SK-N-SH (cell line): ENCODE data around the gene CCT6A. TPM values are rescaled to one million over a fixed set of nuclear protein-coding genes. Genes with fewer than 3 reads are reported as not detected.

Experiments
- CTCF ChIA-PET: fragments of 300-600, 350-600 bp; formaldehyde crosslinking; extraction: SDS; loops from one replicate; lab custom pipeline; 2021; lab: Yijun Ruan, JAX
- POLR2A ChIA-PET: fragments of 350-600 bp; sonication (Branson Sonifier 250); formaldehyde crosslinking; extraction: SDS; loops from one replicate; lab custom pipeline; 2020; ENCODE audit warnings: antibody characterized with exemption, inconsistent platforms; lab: Yijun Ruan, JAX
- DNase-seq: peaks from one replicate; pipeline ENCODE4 v3.0.0; 2012
- H2AFZ ChIP-seq: fragments of 200-600 bp; sonication (generic); 2 replicates; pipeline ENCODE4 v1.8.1; 2016; ENCODE audit warnings: antibody characterized with exemption, mild to moderate bottlenecking, low read depth
- H3F3A ChIP-seq: fragments of 200-600 bp; sonication (generic); replicated peaks from 2 replicates; pipeline ENCODE3; 2016; ENCODE audit warnings: antibody characterized with exemption, mild to moderate bottlenecking; ENCODE audit not compliant: insufficient read depth
- H3K27ac ChIP-seq, 2 experiments: fragments of 200-500 bp in 1 of 2; fragments of 200-600 bp in 1 of 2; sonication (Bioruptor generic) in 1 of 2; sonication (generic), shearing (Covaris generic) in 1 of 2; 2 replicates each; pipeline versions ENCODE4 v1.5.1 to v1.6.1; 2014 to 2016; ENCODE audit warnings: low read depth in 2 of 2, inconsistent platforms in 1 of 2, low read length in 1 of 2, mild to moderate bottlenecking in 1 of 2, mixed read lengths in 1 of 2
- H3K27me3 ChIP-seq: fragments of 200-600 bp; sonication (generic), shearing (Covaris generic); 2 replicates; pipeline ENCODE4 v1.6.1; 2016; ENCODE audit warnings: mixed run types; ENCODE audit not compliant: insufficient read depth
- H3K36me3 ChIP-seq, 2 experiments: fragments of 200-500 bp in 1 of 2; fragments of 200-600 bp in 1 of 2; sonication (Bioruptor generic) in 1 of 2; sonication (generic) in 1 of 2; replicated peaks in 1 of 2; 2 replicates each; pipeline versions ENCODE3 to v1.5.1; 2014 to 2016; ENCODE audit warnings: low read length in 1 of 2, mild to moderate bottlenecking in 1 of 2; ENCODE audit not compliant: insufficient read depth in 2 of 2, control insufficient read depth in 1 of 2
- H3K4me1 ChIP-seq, 2 experiments: fragments of 200-500 bp in 1 of 2; fragments of 200-600 bp in 1 of 2; sonication (Bioruptor generic) in 1 of 2; sonication (generic), shearing (Covaris generic) in 1 of 2; 2 replicates each; pipeline versions ENCODE4 v1.5.1 to v1.6.1; 2014 to 2016; ENCODE audit warnings: low read depth in 1 of 2, low read length in 1 of 2, mixed run types in 1 of 2; ENCODE audit not compliant: insufficient read depth in 2 of 2, control insufficient read depth in 1 of 2
- H3K4me2 ChIP-seq: fragments of 200-600 bp; sonication (generic), shearing (Covaris generic); 2 replicates; pipeline ENCODE4 v1.6.1; 2017; ENCODE audit warnings: mixed run types
- H3K4me3 ChIP-seq, 2 experiments: fragments of 200-500 bp in 1 of 2; fragments of 200-600 bp in 1 of 2; sonication (Bioruptor generic) in 1 of 2; sonication (generic), shearing (Covaris generic) in 1 of 2; 2 replicates each; pipeline versions ENCODE4 v1.5.1 to v1.8.1; 2014 to 2016; ENCODE audit warnings: low read depth in 2 of 2, inconsistent platforms in 1 of 2, low read length in 1 of 2, mild to moderate bottlenecking in 1 of 2, mixed read lengths in 1 of 2, moderate library complexity in 1 of 2
- H3K79me2 ChIP-seq: fragments of 200-600 bp; sonication (generic); 2 replicates; pipeline ENCODE4 v1.8.1; 2017; ENCODE audit warnings: mild to moderate bottlenecking; ENCODE audit not compliant: insufficient read depth
- H3K9ac ChIP-seq: fragments of 200-600 bp; sonication (generic); 2 replicates; pipeline ENCODE4 v1.6.1; 2017; ENCODE audit warnings: mixed run types
- H3K9me2 ChIP-seq: fragments of 200-600 bp; sonication (generic); 2 replicates; pipeline ENCODE4 v1.6.1; 2017; ENCODE audit warnings: mixed run types
- H3K9me3 ChIP-seq: fragments of 200-600 bp; sonication (generic); 2 replicates; pipeline ENCODE4 v1.6.1; 2017; ENCODE audit warnings: mixed run types, mild to moderate bottlenecking, moderate library complexity
- H4K20me1 ChIP-seq: fragments of 200-600 bp; sonication (generic); 2 replicates; pipeline ENCODE4 v1.6.1; 2017; ENCODE audit warnings: mild to moderate bottlenecking, mixed run types; ENCODE audit not compliant: insufficient read depth
- CHD2 ChIP-seq: fragments of 150-350 bp; IDR thresholded peaks from 2 replicates; pipeline ENCODE4 v1.6.1; 2018; ENCODE audit warnings: low read length; ENCODE audit not compliant: partially characterized antibody
- ELF1 ChIP-seq: IDR thresholded peaks from 2 replicates; pipeline ENCODE4 v1.4.0; 2012
- EP300 ChIP-seq, 2 experiments: IDR thresholded peaks; 2 replicates each; pipeline versions ENCODE4 v1.4.0 to v1.6.1; 2012; ENCODE audit warnings: borderline replicate concordance in 1 of 2, low read depth in 1 of 2, low read length in 1 of 2
- FOXM1 ChIP-seq: IDR thresholded peaks from 2 replicates; pipeline ENCODE4 v1.4.0; 2012; ENCODE audit warnings: low read depth, mild to moderate bottlenecking
- GABPA ChIP-seq: IDR thresholded peaks from 2 replicates; pipeline ENCODE4 v1.4.0; 2012; ENCODE audit warnings: low read depth, mild to moderate bottlenecking
- GATA2 ChIP-seq: sonication (generic); formaldehyde crosslinking; IDR thresholded peaks from 2 replicates; pipeline ENCODE4 v1.5.0; 2020; ENCODE audit warnings: mild to moderate bottlenecking, missing genetic modification reagents
- JUND ChIP-seq: IDR thresholded peaks from 2 replicates; pipeline ENCODE4 v1.4.0; 2012
- MAX ChIP-seq: IDR thresholded peaks from 2 replicates; pipeline ENCODE4 v1.4.0; 2012; ENCODE audit warnings: low read depth
- MEF2A ChIP-seq: IDR thresholded peaks from 2 replicates; pipeline ENCODE4 v1.4.0; 2012; ENCODE audit warnings: low read depth, borderline replicate concordance
- MXI1 ChIP-seq: IDR thresholded peaks from 2 replicates; pipeline ENCODE4 v1.6.1; 2012; ENCODE audit warnings: mild to moderate bottlenecking, low read depth, low read length, improper control_type of control experiment
- NRF1 ChIP-seq: IDR thresholded peaks from 2 replicates; pipeline ENCODE4 v1.6.1; 2012; ENCODE audit warnings: low read depth, mild to moderate bottlenecking, low read length
- POLR2AphosphoS5 ChIP-seq: IDR thresholded peaks from 2 replicates; pipeline ENCODE4 v1.6.1; 2012; ENCODE audit warnings: low read depth, low read length
- RAD21 ChIP-seq: IDR thresholded peaks from 2 replicates; pipeline ENCODE4 v1.6.1; 2012; ENCODE audit warnings: mild to moderate bottlenecking, low read length
- RCOR1 ChIP-seq: fragments of 150-350 bp; IDR thresholded peaks from 2 replicates; pipeline ENCODE4 v1.6.1; 2017; ENCODE audit warnings: antibody characterized with exemption, low read length
- RFX5 ChIP-seq: IDR thresholded peaks from 2 replicates; pipeline ENCODE4 v1.6.1; 2012; ENCODE audit warnings: mild to moderate bottlenecking, improper control_type of control experiment, low read length
- RXRA ChIP-seq: IDR thresholded peaks from 2 replicates; pipeline ENCODE4 v1.4.0; 2012; ENCODE audit warnings: low read depth, mild to moderate bottlenecking, borderline replicate concordance
- SIN3A ChIP-seq: IDR thresholded peaks from 2 replicates; pipeline ENCODE4 v1.6.1; 2012; ENCODE audit warnings: low read depth, mild to moderate bottlenecking, low read length, moderate library complexity, borderline replicate concordance
- SMC3 ChIP-seq: IDR thresholded peaks from 2 replicates; pipeline ENCODE4 v1.6.1; 2012; ENCODE audit warnings: low read depth, low read length, improper control_type of control experiment
- TAF1 ChIP-seq: IDR thresholded peaks from 2 replicates; pipeline ENCODE4 v1.6.1; 2012; ENCODE audit warnings: low read depth, mild to moderate bottlenecking, low read length, moderate library complexity, borderline replicate concordance
- TCF12 ChIP-seq: IDR thresholded peaks from 2 replicates; pipeline ENCODE4 v1.4.0; 2012
- TEAD4 ChIP-seq: IDR thresholded peaks from 2 replicates; pipeline ENCODE4 v1.4.0; 2012; ENCODE audit warnings: mild to moderate bottlenecking, borderline replicate concordance; ENCODE audit not compliant: insufficient read depth
- YY1 ChIP-seq: IDR thresholded peaks from 2 replicates; pipeline ENCODE4 v1.4.0; 2012; ENCODE audit warnings: low read depth, mild to moderate bottlenecking
- WGBS: methylation state at CpG from one replicate; pipeline ENCODE4 v1.1.6; 2017; ENCODE audit warnings: low lambda C conversion rate; 5-methylcytosine and 5-hydroxymethylcytosine counted together
- polyA plus RNA-seq, 3 experiments: library from polyadenylated mRNA; depleted of rRNA; stranded (reverse); fragments of >200 nt; gene quantifications; 2 replicates each; pipeline ENCODE4 v1.2.3, GENCODE V29; 2012
- TF ChIP-seq, protein P1 (sequence below): IDR thresholded peaks from 2 replicates; pipeline ENCODE4; 2012
- TF ChIP-seq, protein P2 (sequence below): IDR thresholded peaks from 2 replicates; pipeline ENCODE4 v1.4.0; 2012; ENCODE audit warnings: low read depth, borderline replicate concordance
- TF ChIP-seq, protein P3 (sequence below): fragments of 150-350 bp; IDR thresholded peaks from 2 replicates; pipeline ENCODE4 v1.6.1; 2016; ENCODE audit warnings: mild to moderate bottlenecking, low read depth, low read length
- TF ChIP-seq, protein P4 (sequence below): fragments of 200-600 bp; sonication (generic); IDR thresholded peaks from 2 replicates; pipeline ENCODE4 v1.6.1; 2017; ENCODE audit warnings: antibody characterized with exemption, mild to moderate bottlenecking, moderate library complexity
- TF ChIP-seq, protein P5 (sequence below): fragments of 150-350 bp; IDR thresholded peaks from 2 replicates; pipeline ENCODE4 v1.6.1; 2017; ENCODE audit warnings: antibody characterized with exemption, low read length, low read depth, borderline replicate concordance
- TF ChIP-seq, protein P6 (sequence below): IDR thresholded peaks from 2 replicates; pipeline ENCODE4 v1.4.0; 2012; ENCODE audit warnings: low read depth, borderline replicate concordance

The CCT6A gene
- polyA plus RNA-seq, 1 of the 3 experiments (the other 2 are of a cell fraction), result 221 TPM

- Histone ChIP-seq H3K79me2 (peaks cover 5% of the 10 kb centered on the region; the same call in 1 of the 2 replicates), H3K27me3 (no peaks in the 10 kb centered on the region), H3K4me2 (peak overlapping the region; percentile 14; the same call in 1 of the 2 replicates), H3K4me3 (no peak overlapping the region), H3K27ac (peak overlapping the region in 1 of 2 experiments; percentile 55; a peak in 1 of 4 replicates), H4K20me1 (0 out of 2 replicates have a peak, but pooled peaks cover 10% of the 10 kb centered on the region), H3K9me2 (no peaks in the 10 kb centered on the region), H3F3A (peaks cover 50% of the 10 kb centered on the region), H3K9me3 (no peaks in the 10 kb centered on the region), H3K36me3 (peaks cover 30 to 47% of the 10 kb centered on the region in 2 experiments), H3K4me1 (peaks cover 4 to 5% of the 10 kb centered on the region in 2 experiments; a peak in 2 of 4 replicates), H3K9ac (no peak overlapping the region), H2AFZ (no peak overlapping the region)
- 23% methylated on average over 5 of the region's 5 CpGs for WGBS
- CTCF ChIA-PET, result interaction anchor here (2.1 kb wide), 1 partner anchor 18 kb away, joined by 8 read pairs; no protein-coding TSS in a partner anchor
- no peak for DNase-seq
- POLR2A ChIA-PET, result no interaction called here
- TF ChIP-seq FOXM1 (no peak), NRF1 (no peak), JUND (peak; percentile 86), RAD21 (no peak), EP300 (IDR thresholded peaks at IDR 0.05; ENCODE audit: borderline replicate concordance in 1 of 2, low read depth in 1 of 2, low read length in 1 of 2) (peak in 1 of 2 experiments; percentile 78; a peak in 1 of 4 replicates), TCF12 (peak; percentile 99), RCOR1 (no peak), MXI1 (no peak), ELF1 (no peak), RXRA (peak; percentile 57; the same call in 1 of the 2 replicates), MEF2A (0 out of 2 replicates have a peak, but pooled peaks have one; percentile 23), SMC3 (no peak), TEAD4 (0 out of 2 replicates have a peak, but pooled peaks have one; percentile 10), TAF1 (no peak), POLR2AphosphoS5 (peak; percentile 86), RFX5 (no peak), SIN3A (no peak), CHD2 (no peak), GABPA (no peak), MAX (no peak), GATA2 (CRISPR knock-in tag) (no peak), YY1 (no peak)
- TF ChIP-seq, protein P1, sequence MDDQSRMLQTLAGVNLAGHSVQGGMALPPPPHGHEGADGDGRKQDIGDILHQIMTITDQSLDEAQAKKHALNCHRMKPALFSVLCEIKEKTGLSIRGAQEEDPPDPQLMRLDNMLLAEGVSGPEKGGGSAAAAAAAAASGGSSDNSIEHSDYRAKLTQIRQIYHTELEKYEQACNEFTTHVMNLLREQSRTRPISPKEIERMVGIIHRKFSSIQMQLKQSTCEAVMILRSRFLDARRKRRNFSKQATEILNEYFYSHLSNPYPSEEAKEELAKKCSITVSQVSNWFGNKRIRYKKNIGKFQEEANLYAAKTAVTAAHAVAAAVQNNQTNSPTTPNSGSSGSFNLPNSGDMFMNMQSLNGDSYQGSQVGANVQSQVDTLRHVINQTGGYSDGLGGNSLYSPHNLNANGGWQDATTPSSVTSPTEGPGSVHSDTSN, result peak; percentile 45
- TF ChIP-seq, protein P2, sequence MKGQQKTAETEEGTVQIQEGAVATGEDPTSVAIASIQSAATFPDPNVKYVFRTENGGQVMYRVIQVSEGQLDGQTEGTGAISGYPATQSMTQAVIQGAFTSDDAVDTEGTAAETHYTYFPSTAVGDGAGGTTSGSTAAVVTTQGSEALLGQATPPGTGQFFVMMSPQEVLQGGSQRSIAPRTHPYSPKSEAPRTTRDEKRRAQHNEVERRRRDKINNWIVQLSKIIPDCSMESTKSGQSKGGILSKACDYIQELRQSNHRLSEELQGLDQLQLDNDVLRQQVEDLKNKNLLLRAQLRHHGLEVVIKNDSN, result no peak
- TF ChIP-seq, protein P3, sequence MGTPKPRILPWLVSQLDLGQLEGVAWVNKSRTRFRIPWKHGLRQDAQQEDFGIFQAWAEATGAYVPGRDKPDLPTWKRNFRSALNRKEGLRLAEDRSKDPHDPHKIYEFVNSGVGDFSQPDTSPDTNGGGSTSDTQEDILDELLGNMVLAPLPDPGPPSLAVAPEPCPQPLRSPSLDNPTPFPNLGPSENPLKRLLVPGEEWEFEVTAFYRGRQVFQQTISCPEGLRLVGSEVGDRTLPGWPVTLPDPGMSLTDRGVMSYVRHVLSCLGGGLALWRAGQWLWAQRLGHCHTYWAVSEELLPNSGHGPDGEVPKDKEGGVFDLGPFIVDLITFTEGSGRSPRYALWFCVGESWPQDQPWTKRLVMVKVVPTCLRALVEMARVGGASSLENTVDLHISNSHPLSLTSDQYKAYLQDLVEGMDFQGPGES, result no peak
- TF ChIP-seq, protein P4, sequence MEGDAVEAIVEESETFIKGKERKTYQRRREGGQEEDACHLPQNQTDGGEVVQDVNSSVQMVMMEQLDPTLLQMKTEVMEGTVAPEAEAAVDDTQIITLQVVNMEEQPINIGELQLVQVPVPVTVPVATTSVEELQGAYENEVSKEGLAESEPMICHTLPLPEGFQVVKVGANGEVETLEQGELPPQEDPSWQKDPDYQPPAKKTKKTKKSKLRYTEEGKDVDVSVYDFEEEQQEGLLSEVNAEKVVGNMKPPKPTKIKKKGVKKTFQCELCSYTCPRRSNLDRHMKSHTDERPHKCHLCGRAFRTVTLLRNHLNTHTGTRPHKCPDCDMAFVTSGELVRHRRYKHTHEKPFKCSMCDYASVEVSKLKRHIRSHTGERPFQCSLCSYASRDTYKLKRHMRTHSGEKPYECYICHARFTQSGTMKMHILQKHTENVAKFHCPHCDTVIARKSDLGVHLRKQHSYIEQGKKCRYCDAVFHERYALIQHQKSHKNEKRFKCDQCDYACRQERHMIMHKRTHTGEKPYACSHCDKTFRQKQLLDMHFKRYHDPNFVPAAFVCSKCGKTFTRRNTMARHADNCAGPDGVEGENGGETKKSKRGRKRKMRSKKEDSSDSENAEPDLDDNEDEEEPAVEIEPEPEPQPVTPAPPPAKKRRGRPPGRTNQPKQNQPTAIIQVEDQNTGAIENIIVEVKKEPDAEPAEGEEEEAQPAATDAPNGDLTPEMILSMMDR, result no peak
- TF ChIP-seq, protein P5, sequence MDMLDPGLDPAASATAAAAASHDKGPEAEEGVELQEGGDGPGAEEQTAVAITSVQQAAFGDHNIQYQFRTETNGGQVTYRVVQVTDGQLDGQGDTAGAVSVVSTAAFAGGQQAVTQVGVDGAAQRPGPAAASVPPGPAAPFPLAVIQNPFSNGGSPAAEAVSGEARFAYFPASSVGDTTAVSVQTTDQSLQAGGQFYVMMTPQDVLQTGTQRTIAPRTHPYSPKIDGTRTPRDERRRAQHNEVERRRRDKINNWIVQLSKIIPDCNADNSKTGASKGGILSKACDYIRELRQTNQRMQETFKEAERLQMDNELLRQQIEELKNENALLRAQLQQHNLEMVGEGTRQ, result no peak
- TF ChIP-seq, protein P6, sequence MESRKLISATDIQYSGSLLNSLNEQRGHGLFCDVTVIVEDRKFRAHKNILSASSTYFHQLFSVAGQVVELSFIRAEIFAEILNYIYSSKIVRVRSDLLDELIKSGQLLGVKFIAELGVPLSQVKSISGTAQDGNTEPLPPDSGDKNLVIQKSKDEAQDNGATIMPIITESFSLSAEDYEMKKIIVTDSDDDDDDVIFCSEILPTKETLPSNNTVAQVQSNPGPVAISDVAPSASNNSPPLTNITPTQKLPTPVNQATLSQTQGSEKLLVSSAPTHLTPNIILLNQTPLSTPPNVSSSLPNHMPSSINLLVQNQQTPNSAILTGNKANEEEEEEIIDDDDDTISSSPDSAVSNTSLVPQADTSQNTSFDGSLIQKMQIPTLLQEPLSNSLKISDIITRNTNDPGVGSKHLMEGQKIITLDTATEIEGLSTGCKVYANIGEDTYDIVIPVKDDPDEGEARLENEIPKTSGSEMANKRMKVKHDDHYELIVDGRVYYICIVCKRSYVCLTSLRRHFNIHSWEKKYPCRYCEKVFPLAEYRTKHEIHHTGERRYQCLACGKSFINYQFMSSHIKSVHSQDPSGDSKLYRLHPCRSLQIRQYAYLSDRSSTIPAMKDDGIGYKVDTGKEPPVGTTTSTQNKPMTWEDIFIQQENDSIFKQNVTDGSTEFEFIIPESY, result no peak
These were observed 46.1 kb downstream of the CCT6A start for GRCh38 chr7:56097700-56098099.
